Skin of body (tissue), 3 donors: ENCODE data around the gene ZNF345. TPM values are rescaled to one million over a fixed set of nuclear protein-coding genes. Genes with fewer than 3 reads are reported as not detected.

Experiments used
- DNase-seq: peaks from one replicate; lab custom pipeline; 2025; lab: John Stamatoyannopoulos, UW
- small RNA-seq: library from RNA; depleted of rRNA; stranded (forward); fragments of <200 nt; gene quantifications from one replicate; pipeline ENCODE3, GENCODE V24; 2014; ENCODE audit warnings: low replicate concordance
- total RNA-seq: library from RNA; depleted of rRNA; stranded (reverse); fragments of >200 nt; gene quantifications from one replicate; pipeline ENCODE4 v1.2.3, GENCODE V29; 2014

The ZNF345 gene
- total RNA-seq, 1 donor from 2014 or later = 9.6 TPM

GRCh38 chr19:36916991-36917390 lies 66.3 kb downstream of the ZNF345 start:
- DNase-seq = no peak

GRCh38 chr19:36918090-36918489 lies 67.4 kb downstream of the ZNF345 start:
- no peak for DNase-seq

Small RNAs within 50 kb of the gene (small RNA-seq; reads per million reads assigned to genes)
- gene RF00019 = not detected

Other genes with a start within 250 kb of the ZNF345 start
- 9.3 TPM for gene ZNF382, start 245.6 kb upstream of the ZNF345 start, total RNA-seq
- 13.1 TPM for gene ZNF461, start 184.0 kb upstream of the ZNF345 start, total RNA-seq
- 11.1 TPM for gene ZNF567, start 163.3 kb upstream of the ZNF345 start, total RNA-seq
- gene ZNF850, start 78.1 kb upstream of the ZNF345 start, total RNA-seq = 4.5 TPM
- gene ZNF790, start 12.5 kb upstream of the ZNF345 start, total RNA-seq = 7.0 TPM
- 3.8 TPM for gene ZNF829, start 65.4 kb downstream of the ZNF345 start, total RNA-seq
- 18.9 TPM for gene ZNF568, start 65.5 kb downstream of the ZNF345 start, total RNA-seq
- gene ZNF420, start 227.6 kb downstream of the ZNF345 start, total RNA-seq = 13.4 TPM